Measurements from ENCODE around the gene SLAMF6. TPM values are rescaled to one million over a fixed set of nuclear protein-coding genes. Genes with fewer than 3 reads are reported as not detected.

SLAMF6 gene
- under 1 TPM in 6 of 7 donors, not detected in 1; 0.13 to 0.72 (median 0.47) TPM for total RNA-seq
- 1 to 10 TPM in 1 of 2 donors, under 1 TPM in 1; 0.24 to 4.2 TPM for polyA plus RNA-seq
- long read RNA-seq, donor 1, result 0 reads
- long read RNA-seq, donor 2, result 0 reads
- long read RNA-seq, donor 3, partial matches to known transcripts, result 0 of 1 reads
- long read RNA-seq, donor 3, other reads (novel, unspliced or antisense), result 0 of 1 reads

- H3K4me1 ChIP-seq (ENCODE audit: insufficient read depth), result no peaks in the 10 kb centered on the region
- intact Hi-C loops (cut with DNase I), result no loop called here
- H3K36me3 ChIP-seq, result no peaks in the 10 kb centered on the region
- no peaks in the 10 kb centered on the region for H3K27me3 ChIP-seq
- TF ChIP-seq EP300 (IDR thresholded peaks at IDR 0.05) (no peak), POLR2A (IDR thresholded peaks at IDR 0.05) (no peak), CTCF (IDR thresholded peaks at IDR 0.05) (no peak)
- H3K4me3 ChIP-seq, result no peak within 1 kb of the TSS
- no peaks in the 10 kb centered on the region for H3K9me3 ChIP-seq
- 77 to 78% (median 77%) methylated on average over 11 of the region's 11 CpGs for WGBS, 3 donors
- no peak for DNase-seq
- H3K27ac ChIP-seq, result no peak within 1 kb of the TSS
Observed at GRCh38 chr1:160522622-160523345, at the start of gene SLAMF6. SLAMF6 (minus strand) TSS chr1:160523255; CDS start chr1:160523192, 63 bp downstream.

GRCh38 chr1:160570840-160571239, 47.8 kb upstream of the SLAMF6 start:
- Histone ChIP-seq H3K36me3 (no peaks in the 10 kb centered on the region), H3K4me3 (no peak overlapping the region), H3K27me3 (no peaks in the 10 kb centered on the region), H3K9me3 (no peaks in the 10 kb centered on the region), H3K27ac (no peak overlapping the region), H3K4me1 (ENCODE audit: insufficient read depth) (no peaks in the 10 kb centered on the region)
- 84 to 85% (median 84%) methylated on average over 3 of the region's 3 CpGs for WGBS, 3 donors
- TF ChIP-seq EP300 (IDR thresholded peaks at IDR 0.05), result no peak
- no peak for TF ChIP-seq CTCF (IDR thresholded peaks at IDR 0.05)
- no peak for TF ChIP-seq POLR2A (IDR thresholded peaks at IDR 0.05)
- intact Hi-C loops (cut with DNase I), result no loop called here
- DNase-seq, result no peak

- Histone ChIP-seq H3K9me3 (no peaks in the 10 kb centered on the region), H3K27me3 (no peaks in the 10 kb centered on the region), H3K4me1 (ENCODE audit: insufficient read depth) (no peaks in the 10 kb centered on the region), H3K27ac (no peak overlapping the region), H3K36me3 (no peaks in the 10 kb centered on the region), H3K4me3 (no peak overlapping the region)
- WGBS, 3 donors, result 66 to 77% (median 76%) methylated on average over 2 of the region's 2 CpGs
- intact Hi-C loops (cut with DNase I), result no loop called here
- no peak for DNase-seq
- TF ChIP-seq EP300 (IDR thresholded peaks at IDR 0.05) (no peak), POLR2A (IDR thresholded peaks at IDR 0.05) (no peak), CTCF (IDR thresholded peaks at IDR 0.05) (no peak)
Observed at GRCh38 chr1:160569806-160570205, 46.8 kb upstream of the SLAMF6 start.

GRCh38 chr1:160567858-160568682, 45.0 kb upstream of the SLAMF6 start:
- DNase-seq, result no peak
- Histone ChIP-seq H3K4me3 (no peak overlapping the region), H3K27me3 (no peaks in the 10 kb centered on the region), H3K9me3 (no peaks in the 10 kb centered on the region), H3K4me1 (ENCODE audit: insufficient read depth) (no peaks in the 10 kb centered on the region), H3K27ac (no peak overlapping the region), H3K36me3 (no peaks in the 10 kb centered on the region)
- intact Hi-C loops (cut with DNase I), result no loop called here
- TF ChIP-seq EP300 (IDR thresholded peaks at IDR 0.05) (no peak), CTCF (IDR thresholded peaks at IDR 0.05) (no peak), POLR2A (IDR thresholded peaks at IDR 0.05) (no peak)
- 69 to 82% (median 71%) methylated on average over 8 of the region's 8 CpGs for WGBS, 3 donors

All from ovary (tissue), 10 donors.